Keratinocyte (primary cell): ENCODE data around the gene IFT88. TPM values are rescaled to one million over a fixed set of nuclear protein-coding genes. Genes with fewer than 3 reads are reported as not detected.

Source experiments
- DNase-seq: peaks from one replicate; pipeline ENCODE4 v3.0.0-alpha.2; 2011; ENCODE audit warnings: low read depth, missing footprints, low spot score
- FAIRE-seq: peaks from 2 replicates; lab custom pipeline; 2011; peaks lifted over from hg19 to GRCh38; lab: Jason Lieb, UNC
- H2AFZ ChIP-seq: 2 replicates; pipeline ENCODE4 v1.6.0; 2012; ENCODE audit warnings: low read length, control low read depth, inconsistent platforms; ENCODE audit not compliant: control insufficient read depth
- H3K27ac ChIP-seq: 2 replicates; pipeline ENCODE4 v1.5.1; 2011; ENCODE audit warnings: low read length; ENCODE audit not compliant: control insufficient read depth, insufficient read depth
- H3K27me3 ChIP-seq: 3 replicates; pipeline ENCODE4 v1.6.0; 2011; ENCODE audit warnings: low read length; ENCODE audit not compliant: control insufficient read depth, insufficient read depth; ENCODE audit errors: extremely low read depth
- H3K36me3 ChIP-seq, 2 experiments: 2 replicates in 1 of 2; 3 replicates in 1 of 2; pipeline ENCODE4 v1.5.1; 2011; ENCODE audit warnings: low read length in 2 of 2, mild to moderate bottlenecking in 1 of 2; ENCODE audit not compliant: control insufficient read depth in 2 of 2, insufficient read depth in 2 of 2; ENCODE audit errors: extremely low read depth in 1 of 2
- H3K4me1 ChIP-seq: 3 replicates; pipeline ENCODE4 v1.5.1; 2011; ENCODE audit warnings: low read length; ENCODE audit not compliant: control insufficient read depth, insufficient read depth; ENCODE audit errors: extremely low read depth
- H3K4me2 ChIP-seq: 3 replicates; pipeline ENCODE4 v1.6.0; 2011; ENCODE audit warnings: low read depth, low read length; ENCODE audit not compliant: control insufficient read depth, insufficient read depth; ENCODE audit errors: extremely low read depth
- H3K4me3 ChIP-seq, 3 experiments: fragments of 200-600 bp in 1 of 3; sonication (generic) in 1 of 3; 2 replicates in 2 of 3; 3 replicates in 1 of 3; pipeline ENCODE4 v1.5.1; 2011 to 2016; ENCODE audit warnings: low read length in 3 of 3, mild to moderate bottlenecking in 3 of 3, control low read depth in 2 of 3, inconsistent platforms in 1 of 3, low read depth in 1 of 3, mixed read lengths in 1 of 3, mixed run types in 1 of 3, moderate library complexity in 1 of 3; ENCODE audit not compliant: control insufficient read depth in 2 of 3, insufficient read depth in 2 of 3; ENCODE audit errors: extremely low read depth in 1 of 3
- H3K79me2 ChIP-seq: 2 replicates; pipeline ENCODE4 v1.6.0; 2012; ENCODE audit warnings: low read length; ENCODE audit not compliant: control insufficient read depth, insufficient read depth
- H3K9ac ChIP-seq: 3 replicates; pipeline ENCODE4 v1.6.0; 2011; ENCODE audit warnings: low read length; ENCODE audit not compliant: control insufficient read depth, insufficient read depth; ENCODE audit errors: extremely low read depth
- H3K9me1 ChIP-seq: 3 replicates; pipeline ENCODE4 v1.6.0; 2011; ENCODE audit warnings: low read length; ENCODE audit not compliant: control insufficient read depth, insufficient read depth; ENCODE audit errors: extremely low read depth
- H3K9me3 ChIP-seq: 2 replicates; pipeline ENCODE4 v1.5.1; 2012; ENCODE audit warnings: low read depth, low read length; ENCODE audit not compliant: control insufficient read depth
- H4K20me1 ChIP-seq: 3 replicates; pipeline ENCODE4 v1.6.0; 2011; ENCODE audit warnings: low read length; ENCODE audit not compliant: control insufficient read depth, insufficient read depth; ENCODE audit errors: extremely low read depth
- CTCF ChIP-seq, 3 experiments: IDR thresholded peaks in 1 of 3; conservative IDR thresholded peaks in 1 of 3; optimal IDR thresholded peaks in 1 of 3; 2 replicates in 2 of 3; 3 replicates in 1 of 3; pipeline versions ENCODE3 to v1.5.1; 2011; ENCODE audit warnings: low read length in 3 of 3, mild to moderate bottlenecking in 3 of 3, moderate library complexity in 2 of 3, control low read depth in 1 of 3, inconsistent platforms in 1 of 3; ENCODE audit not compliant: insufficient read depth in 2 of 3; ENCODE audit errors: extremely low read depth in 1 of 3
- EZH2 ChIP-seq: IDR thresholded peaks from one replicate; pipeline ENCODE4 v1.6.1; 2012; ENCODE audit warnings: inconsistent platforms, mild to moderate bottlenecking, low read length, moderate library complexity
- dilution Hi-C: fragments of 300-500 bp; cut with MboI; formaldehyde crosslinking; loops from one replicate; pipeline ENCODE4 v1.7.0; 2020; ENCODE audit warnings: low sequenced_read_pairs; ENCODE audit not compliant: extremely low pct_ligation_motif_present
- polyA plus RNA-seq, 5 experiments: library from polyadenylated mRNA; depleted of rRNA in 3 of 5; stranded (reverse) in 3 of 5; stranded (forward) in 1 of 5; unstranded in 1 of 5; fragments of >200 nt; gene quantifications; 1 replicate in 1 of 5; 2 replicates in 3 of 5; 3 replicates in 1 of 5; pipeline versions ENCODE4 v1.2.1 to v1.2.3, GENCODE V29; 2011 to 2012; ENCODE audit warnings: missing spikeins in 2 of 5, low read depth in 1 of 5, low replicate concordance in 1 of 5

The IFT88 gene
- polyA plus RNA-seq, 1 donor (not counting 4 experiments of a cell fraction or from before 2014, with no cell fraction given): 9.5 TPM

GRCh38 chr13:20684546-20684945, 117.6 kb downstream of the IFT88 start:
- TF ChIP-seq EZH2 (no peak), CTCF (optimal IDR thresholded peaks at IDR 0.05 in 1 of 3, IDR thresholded peaks at IDR 0.05 in 1 of 3, conservative IDR thresholded peaks at IDR 0.05 in 1 of 3; ENCODE audit: extremely low read depth in 1 of 3, insufficient read depth in 2 of 3, low read length in 3 of 3) (no peak)
- H3K27ac ChIP-seq: no peak overlapping the region
- no peaks in the 10 kb centered on the region for H4K20me1 ChIP-seq
- H3K9me1 ChIP-seq: no peaks in the 10 kb centered on the region
- no peaks in the 10 kb centered on the region for H3K79me2 ChIP-seq
- H3K9ac ChIP-seq: no peak overlapping the region
- no peak overlapping the region for H3K4me3 ChIP-seq
- H3K9me3 ChIP-seq: no peaks in the 10 kb centered on the region
- no peaks in the 10 kb centered on the region for H3K27me3 ChIP-seq
- no peaks in the 10 kb centered on the region for H3K4me1 ChIP-seq
- H3K36me3 ChIP-seq: no peaks in the 10 kb centered on the region
- DNase-seq (no peak), FAIRE-seq (no peak)
- dilution Hi-C loops: no loop called here
- no peak overlapping the region for H2AFZ ChIP-seq
- H3K4me2 ChIP-seq: no peak overlapping the region

GRCh38 chr13:20685092-20685491, 118.1 kb downstream of the IFT88 start:
- DNase-seq (no peak), FAIRE-seq (no peak)
- Histone ChIP-seq H3K4me1 (no peaks in the 10 kb centered on the region), H3K27ac (no peak overlapping the region), H3K4me2 (no peak overlapping the region), H2AFZ (no peak overlapping the region), H3K27me3 (no peaks in the 10 kb centered on the region), H3K4me3 (no peak overlapping the region), H3K79me2 (no peaks in the 10 kb centered on the region), H4K20me1 (no peaks in the 10 kb centered on the region), H3K9ac (no peak overlapping the region), H3K9me1 (no peaks in the 10 kb centered on the region), H3K36me3 (no peaks in the 10 kb centered on the region), H3K9me3 (no peaks in the 10 kb centered on the region)
- no peak for TF ChIP-seq EZH2
- no peak for TF ChIP-seq CTCF (optimal IDR thresholded peaks at IDR 0.05 in 1 of 3, IDR thresholded peaks at IDR 0.05 in 1 of 3, conservative IDR thresholded peaks at IDR 0.05 in 1 of 3; ENCODE audit: extremely low read depth in 1 of 3, insufficient read depth in 2 of 3, low read length in 3 of 3)
- dilution Hi-C loops: no loop called here
